HFFc6 (cell line): Measurements from ENCODE around the gene ZC3H7B. TPM values are rescaled to one million over a fixed set of nuclear protein-coding genes. Genes with fewer than 3 reads are reported as not detected.
A peak's percentile ranks its signal among the peaks of the same experiment; 100 is the strongest.

Source experiments
- DNase-seq: peaks from one replicate; pipeline ENCODE4 v3.0.0-alpha.2; 2018
- H3K27ac Mint-ChIP-seq: 2 replicates; pipeline ENCODE4 v1.8.0; 2020; ENCODE audit warnings: mild to moderate bottlenecking, mixed read lengths
- H3K27me3 Mint-ChIP-seq: 2 replicates; pipeline ENCODE4 v1.8.0; 2021; ENCODE audit warnings: mild to moderate bottlenecking, moderate library complexity, mixed read lengths; ENCODE audit not compliant: insufficient read depth
- H3K36me3 Mint-ChIP-seq: 2 replicates; pipeline ENCODE4 v1.8.0; 2021; ENCODE audit warnings: low read depth, mixed read lengths
- H3K4me1 Mint-ChIP-seq: 2 replicates; pipeline ENCODE4 v1.8.0; 2020; ENCODE audit warnings: low read depth, mixed read lengths
- H3K4me3 Mint-ChIP-seq: 2 replicates; pipeline ENCODE4 v1.8.0; 2020; ENCODE audit warnings: mild to moderate bottlenecking, moderate library complexity, mixed read lengths
- H3K9me3 Mint-ChIP-seq: 2 replicates; pipeline ENCODE4 v1.8.0; 2020; ENCODE audit warnings: mild to moderate bottlenecking, mixed read lengths
- total RNA-seq, 6 experiments: library from RNA; stranded (reverse); fragmentation: NEBNext Ultra II Directional; extraction: Animal tissue kit (Norgen Biotek cat#: 25700); gene quantifications; 2 replicates in 1 of 6; 3 replicates in 5 of 6; pipeline ENCODE4 v1.2.3, GENCODE V29; 2021
- TF ChIP-seq, protein P1 (sequence below): fragments of 200-600 bp; sonication (generic); IDR thresholded peaks from 2 replicates; pipeline ENCODE4 v1.5.0; 2021; ENCODE audit warnings: antibody characterized with exemption, mild to moderate bottlenecking

Gene ZC3H7B
- total RNA-seq, 6 experiments from 2014 or later, result 108 to 137 (median 130) TPM

DNA sequence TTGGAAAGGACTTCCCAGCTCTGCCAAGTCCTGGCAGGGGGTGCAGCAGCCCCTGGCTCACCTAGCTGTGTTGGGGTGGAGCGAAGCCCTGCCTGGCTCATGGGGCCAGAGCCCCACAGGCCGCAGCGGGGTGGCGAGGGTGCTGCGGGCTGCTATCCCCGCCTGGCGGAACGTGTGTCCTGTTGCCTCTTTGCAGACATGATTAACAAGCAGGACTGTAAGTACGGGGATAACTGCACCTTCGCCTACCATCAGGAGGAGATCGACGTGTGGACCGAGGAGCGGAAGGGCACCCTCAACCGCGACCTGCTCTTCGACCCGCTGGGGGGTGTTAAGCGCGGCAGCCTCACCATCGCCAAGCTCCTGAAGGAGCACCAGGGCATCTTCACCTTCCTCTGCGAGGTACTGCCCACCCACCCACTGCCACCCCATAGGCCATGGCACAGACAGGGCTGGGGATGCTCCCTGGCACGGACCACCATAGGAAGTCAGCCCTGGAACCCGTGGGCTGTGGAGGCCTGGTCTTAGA is 44.5 kb downstream of the ZC3H7B start:
- peaks cover 21% of the 10 kb centered on the region for H3K36me3 Mint-ChIP-seq
- H3K27me3 Mint-ChIP-seq, result peaks cover 4% of the 10 kb centered on the region
- H3K4me3 Mint-ChIP-seq, result no peak overlapping the region
- TF ChIP-seq, protein P1, sequence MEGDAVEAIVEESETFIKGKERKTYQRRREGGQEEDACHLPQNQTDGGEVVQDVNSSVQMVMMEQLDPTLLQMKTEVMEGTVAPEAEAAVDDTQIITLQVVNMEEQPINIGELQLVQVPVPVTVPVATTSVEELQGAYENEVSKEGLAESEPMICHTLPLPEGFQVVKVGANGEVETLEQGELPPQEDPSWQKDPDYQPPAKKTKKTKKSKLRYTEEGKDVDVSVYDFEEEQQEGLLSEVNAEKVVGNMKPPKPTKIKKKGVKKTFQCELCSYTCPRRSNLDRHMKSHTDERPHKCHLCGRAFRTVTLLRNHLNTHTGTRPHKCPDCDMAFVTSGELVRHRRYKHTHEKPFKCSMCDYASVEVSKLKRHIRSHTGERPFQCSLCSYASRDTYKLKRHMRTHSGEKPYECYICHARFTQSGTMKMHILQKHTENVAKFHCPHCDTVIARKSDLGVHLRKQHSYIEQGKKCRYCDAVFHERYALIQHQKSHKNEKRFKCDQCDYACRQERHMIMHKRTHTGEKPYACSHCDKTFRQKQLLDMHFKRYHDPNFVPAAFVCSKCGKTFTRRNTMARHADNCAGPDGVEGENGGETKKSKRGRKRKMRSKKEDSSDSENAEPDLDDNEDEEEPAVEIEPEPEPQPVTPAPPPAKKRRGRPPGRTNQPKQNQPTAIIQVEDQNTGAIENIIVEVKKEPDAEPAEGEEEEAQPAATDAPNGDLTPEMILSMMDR, result no peak
- no peak overlapping the region for H3K27ac Mint-ChIP-seq
- H3K9me3 Mint-ChIP-seq, result no peaks in the 10 kb centered on the region
- peaks cover 13% of the 10 kb centered on the region for H3K4me1 Mint-ChIP-seq
- DNase-seq, result no peak

DNA sequence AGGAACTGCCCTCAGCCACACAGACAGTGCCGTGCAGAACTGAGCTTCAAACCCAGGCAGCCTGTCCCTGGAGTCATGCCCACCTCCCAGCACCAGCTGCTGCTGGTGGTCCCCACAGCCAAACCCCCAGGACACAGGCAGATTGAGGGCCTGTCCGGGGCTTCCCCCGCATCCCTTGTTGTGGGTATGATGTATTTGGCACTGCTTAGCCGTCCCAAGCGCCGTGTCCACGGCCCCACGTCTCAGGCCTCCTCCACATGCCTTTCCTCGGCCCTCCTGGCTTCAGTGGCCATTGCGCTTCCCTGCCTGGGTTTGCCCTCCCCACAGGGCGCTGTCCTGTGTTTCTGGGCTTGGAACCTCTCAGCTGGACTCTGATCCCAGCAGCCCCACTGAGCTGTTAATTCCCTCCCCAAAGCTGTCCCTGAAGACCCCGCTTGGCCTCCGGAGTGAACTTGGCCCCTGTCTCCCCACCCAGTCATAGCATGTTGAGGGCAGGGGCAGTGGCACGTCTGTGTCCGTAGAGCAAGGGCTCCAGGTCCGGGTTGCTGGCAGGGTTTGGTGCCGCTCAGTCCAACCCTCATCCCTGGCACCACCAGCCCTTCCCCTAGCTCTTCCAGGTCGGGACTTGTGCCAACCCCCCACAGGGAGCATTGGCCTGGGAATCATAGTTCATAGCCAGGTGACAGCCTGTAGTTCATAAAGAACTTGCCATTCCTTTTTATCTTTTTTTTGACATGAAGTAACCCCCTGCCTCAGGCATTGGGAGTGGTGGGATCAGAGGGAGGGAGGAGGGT is 45.9 kb downstream of the ZC3H7B start:
- TF ChIP-seq, protein P1, result no peak

DNA sequence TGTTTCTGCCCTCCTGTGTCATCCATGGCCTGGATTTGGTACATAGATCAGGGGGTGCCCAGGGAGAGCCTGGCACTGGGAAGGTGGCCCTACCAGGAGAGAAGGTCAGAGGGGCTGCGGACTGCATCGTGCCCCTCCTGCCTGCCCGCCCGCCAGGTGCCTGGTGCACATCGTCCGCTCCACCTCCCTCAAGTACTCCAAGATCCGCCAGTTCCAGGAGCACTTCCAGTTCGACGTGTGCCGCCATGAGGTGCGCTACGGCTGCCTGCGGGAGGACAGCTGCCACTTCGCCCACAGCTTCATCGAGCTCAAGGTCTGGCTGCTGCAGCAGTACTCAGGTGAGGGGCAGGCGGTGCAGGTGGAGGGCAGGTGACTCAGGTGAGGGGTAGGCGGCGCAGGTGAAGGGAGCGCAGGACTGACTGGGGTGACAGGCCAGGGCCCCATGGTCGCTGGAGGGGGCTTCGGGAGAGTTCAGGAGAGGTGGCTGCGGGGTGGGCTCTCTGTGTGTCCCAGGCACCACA is 47.7 kb downstream of the ZC3H7B start:
- peaks cover 30% of the 10 kb centered on the region for H3K36me3 Mint-ChIP-seq
- no peaks in the 10 kb centered on the region for H3K9me3 Mint-ChIP-seq
- DNase-seq, result no peak
- no peak overlapping the region for H3K4me3 Mint-ChIP-seq
- H3K27me3 Mint-ChIP-seq, result peaks cover 6% of the 10 kb centered on the region; the same call in 1 of the 2 replicates
- H3K4me1 Mint-ChIP-seq, result peaks cover 24% of the 10 kb centered on the region
- H3K27ac Mint-ChIP-seq, result no peak overlapping the region
- TF ChIP-seq, protein P1, result no peak

More for the DNA sequence above, 45.9 kb downstream of the ZC3H7B start:
- Mint-ChIP-seq H3K27me3 (peaks cover 6% of the 10 kb centered on the region), H3K27ac (no peak overlapping the region), H3K9me3 (no peaks in the 10 kb centered on the region), H3K36me3 (peaks cover 32% of the 10 kb centered on the region), H3K4me1 (peaks cover 23% of the 10 kb centered on the region), H3K4me3 (no peak overlapping the region)
- DNase-seq, result no peak

DNA sequence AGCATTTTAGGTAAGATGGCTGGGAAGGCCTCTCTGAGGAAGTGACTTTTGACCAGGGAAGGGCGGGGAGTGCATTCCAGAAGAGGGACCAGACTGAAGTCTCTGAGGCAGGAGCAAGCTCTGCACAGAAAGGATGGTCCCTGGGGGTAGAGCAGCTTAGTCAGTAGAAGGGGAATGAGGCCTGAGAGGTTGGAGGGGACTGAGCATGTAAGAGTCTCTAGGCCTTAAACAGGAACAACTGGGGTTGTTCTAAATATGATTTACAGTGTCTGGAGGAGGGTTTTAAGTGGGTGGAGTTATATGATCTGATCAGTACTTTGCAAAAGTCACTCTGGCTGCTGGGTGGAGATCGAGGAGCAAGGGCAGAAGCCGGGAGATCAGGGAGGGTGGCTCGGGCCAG is 48.8 kb downstream of the ZC3H7B start:
- Mint-ChIP-seq H3K27me3 (peaks cover 4% of the 10 kb centered on the region; the same call in 1 of the 2 replicates), H3K36me3 (peaks cover 30% of the 10 kb centered on the region), H3K4me3 (no peak overlapping the region), H3K27ac (peak overlapping the region; percentile 10), H3K9me3 (no peaks in the 10 kb centered on the region), H3K4me1 (peaks cover 24% of the 10 kb centered on the region)
- TF ChIP-seq, protein P1, result no peak
- no peak for DNase-seq

DNA sequence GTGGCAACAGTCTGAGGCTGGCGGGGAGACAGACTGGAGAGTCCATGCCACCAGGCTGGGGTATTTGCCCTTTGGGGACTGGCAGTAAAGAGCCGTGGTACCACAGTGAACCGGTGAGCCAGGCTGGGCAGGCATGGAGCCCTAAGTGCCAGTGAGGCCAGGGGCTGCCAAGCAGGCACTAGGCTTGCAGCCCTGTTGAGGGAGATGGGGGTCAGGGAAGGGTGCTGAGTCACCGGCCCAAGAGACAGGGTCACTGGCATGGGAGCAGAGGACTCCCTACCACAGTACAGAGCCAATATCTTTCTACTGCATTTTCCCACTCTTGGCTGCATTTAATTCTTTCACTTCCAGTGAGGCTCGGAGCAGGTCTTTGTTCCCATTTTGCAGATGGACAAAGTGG is 49.7 kb downstream of the ZC3H7B start:
- Mint-ChIP-seq H3K27ac (no peak overlapping the region), H3K27me3 (peaks cover 4% of the 10 kb centered on the region; the same call in 1 of the 2 replicates), H3K4me3 (no peak overlapping the region), H3K9me3 (no peaks in the 10 kb centered on the region), H3K36me3 (peaks cover 30% of the 10 kb centered on the region), H3K4me1 (peaks cover 24% of the 10 kb centered on the region)
- DNase-seq, result no peak
- TF ChIP-seq, protein P1, result no peak
